Gastrocnemius medialis (tissue), 4 donors: ENCODE results near the gene ARHGAP1.

ENCODE experiments used
- POLR2A ChIP-seq, 2 donors: fragments of 450-650 bp; IDR thresholded peaks; one replicate each; pipeline ENCODE4 v1.6.1; 2017; ENCODE audit warnings: antibody characterized with exemption in 2 of 2, mild to moderate bottlenecking in 2 of 2, moderate library complexity in 2 of 2
- TF ChIP-seq, protein P1 (sequence below), 5 experiments: fragments of 450-650 bp in 3 of 5; fragments of 200-600 bp in 2 of 5; sonication (generic) in 2 of 5; IDR thresholded peaks in 4 of 5; conservative IDR thresholded peaks in 1 of 5; 1 replicate in 4 of 5; 2 replicates in 1 of 5; pipeline ENCODE4 v1.5.1; 2016 to 2019; ENCODE audit warnings: antibody characterized with exemption in 5 of 5, mild to moderate bottlenecking in 3 of 5, moderate library complexity in 3 of 5

DNA sequence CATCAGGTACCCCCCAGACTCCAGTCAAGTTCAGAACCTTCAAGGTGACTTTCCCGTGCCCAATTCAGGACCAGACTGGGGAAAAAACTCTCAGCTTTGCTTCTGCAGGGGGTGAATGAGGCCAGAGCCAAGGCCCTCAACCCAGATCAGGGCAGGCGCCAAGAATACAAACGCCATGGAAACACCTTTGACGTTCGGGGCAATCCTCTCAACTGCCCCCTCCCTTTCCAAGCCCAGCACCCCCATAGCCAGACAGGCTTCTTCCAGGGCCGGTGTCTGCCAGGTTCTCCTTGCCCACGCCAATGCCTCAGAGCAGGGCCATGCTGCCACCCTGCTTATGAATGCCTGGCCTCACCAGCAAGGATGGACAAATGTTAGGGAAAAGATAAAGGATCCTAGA is 5.8 kb downstream of the ARHGAP1 start:
- TF ChIP-seq, protein P1, sequence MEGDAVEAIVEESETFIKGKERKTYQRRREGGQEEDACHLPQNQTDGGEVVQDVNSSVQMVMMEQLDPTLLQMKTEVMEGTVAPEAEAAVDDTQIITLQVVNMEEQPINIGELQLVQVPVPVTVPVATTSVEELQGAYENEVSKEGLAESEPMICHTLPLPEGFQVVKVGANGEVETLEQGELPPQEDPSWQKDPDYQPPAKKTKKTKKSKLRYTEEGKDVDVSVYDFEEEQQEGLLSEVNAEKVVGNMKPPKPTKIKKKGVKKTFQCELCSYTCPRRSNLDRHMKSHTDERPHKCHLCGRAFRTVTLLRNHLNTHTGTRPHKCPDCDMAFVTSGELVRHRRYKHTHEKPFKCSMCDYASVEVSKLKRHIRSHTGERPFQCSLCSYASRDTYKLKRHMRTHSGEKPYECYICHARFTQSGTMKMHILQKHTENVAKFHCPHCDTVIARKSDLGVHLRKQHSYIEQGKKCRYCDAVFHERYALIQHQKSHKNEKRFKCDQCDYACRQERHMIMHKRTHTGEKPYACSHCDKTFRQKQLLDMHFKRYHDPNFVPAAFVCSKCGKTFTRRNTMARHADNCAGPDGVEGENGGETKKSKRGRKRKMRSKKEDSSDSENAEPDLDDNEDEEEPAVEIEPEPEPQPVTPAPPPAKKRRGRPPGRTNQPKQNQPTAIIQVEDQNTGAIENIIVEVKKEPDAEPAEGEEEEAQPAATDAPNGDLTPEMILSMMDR (IDR thresholded peaks at IDR 0.05 in 4 of 5, conservative IDR thresholded peaks at IDR 0.05 in 1 of 5), result no peak
- no peak for TF ChIP-seq POLR2A (IDR thresholded peaks at IDR 0.05)
